Measurements from ENCODE around the gene NTF3.
A peak's percentile ranks its signal among the peaks of the same experiment; 100 is the strongest.

Gene NTF3

DNA sequence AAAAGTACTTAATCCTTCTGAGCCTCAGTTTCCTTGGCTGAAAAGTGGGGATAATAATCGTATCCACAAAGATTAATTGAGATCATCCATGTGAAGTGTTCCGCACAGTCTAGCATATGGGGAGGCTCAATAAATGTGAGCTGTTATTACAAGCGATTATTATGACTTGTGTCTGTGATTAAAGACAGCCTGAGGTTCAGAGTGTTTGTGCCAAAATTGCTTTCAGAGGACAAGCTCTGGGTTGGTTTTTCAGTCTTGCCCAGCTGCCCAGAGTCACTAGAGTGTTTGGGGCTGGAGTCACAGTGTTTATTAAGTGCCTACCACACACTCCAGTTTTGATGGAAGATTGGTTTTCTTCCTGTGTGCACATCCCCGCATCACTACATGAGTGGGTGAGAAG, 53.5 kb downstream of the NTF3 start:
- DNase-seq, result no peak

DNA sequence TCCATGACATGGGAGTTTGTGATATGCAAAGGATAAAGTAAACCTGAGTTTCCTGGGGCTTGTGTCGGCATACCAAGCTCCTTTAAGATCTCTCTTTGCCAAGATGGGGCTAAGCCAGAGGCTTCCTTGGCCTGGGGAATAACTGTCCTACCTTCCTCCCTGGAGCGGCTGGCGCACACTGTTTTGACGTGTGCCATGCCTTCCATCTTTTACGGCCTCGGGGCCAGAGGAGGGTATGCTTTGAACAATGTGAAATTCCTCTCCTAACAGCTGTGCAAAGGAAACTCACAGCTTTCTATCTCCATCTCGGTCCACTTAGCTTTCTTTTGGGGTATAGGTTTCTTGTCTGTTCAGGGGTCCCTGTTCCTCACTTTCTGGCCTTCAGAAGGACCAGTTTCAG, 55.2 kb downstream of the NTF3 start:
- DNase-seq, result no peak

DNA sequence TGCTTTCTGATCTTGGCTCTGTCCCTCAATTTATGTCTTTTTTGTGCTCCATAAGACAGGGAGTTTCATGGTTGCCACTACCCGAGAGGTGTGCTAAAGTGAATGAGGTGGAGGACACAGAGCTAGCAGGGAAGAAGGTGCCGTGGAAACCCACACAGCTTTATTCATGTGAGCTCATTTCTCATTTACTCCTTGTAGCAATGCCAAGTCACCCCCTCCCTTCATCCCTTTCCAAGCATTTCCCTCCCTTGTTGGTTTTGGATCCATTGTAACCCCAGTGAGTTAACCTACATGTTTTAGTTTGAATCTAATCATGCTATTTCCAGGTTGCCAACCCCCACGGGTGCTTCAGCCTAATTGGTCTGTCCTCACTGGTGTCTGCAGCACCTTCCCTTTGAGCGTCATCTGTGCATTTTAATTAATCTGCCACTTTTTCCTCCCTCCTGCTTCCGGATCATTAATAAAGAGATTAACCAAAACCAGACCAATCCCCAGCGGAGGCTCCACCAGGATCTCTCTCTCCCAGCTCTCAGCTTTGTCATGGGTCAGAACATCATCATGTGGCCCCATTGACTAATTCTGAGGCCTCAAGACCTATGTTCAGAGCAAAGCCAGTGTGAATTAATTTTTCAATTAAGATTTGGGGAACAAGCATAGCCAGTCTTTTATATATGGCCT, 56.2 kb downstream of the NTF3 start:
- no peak for DNase-seq

DNA sequence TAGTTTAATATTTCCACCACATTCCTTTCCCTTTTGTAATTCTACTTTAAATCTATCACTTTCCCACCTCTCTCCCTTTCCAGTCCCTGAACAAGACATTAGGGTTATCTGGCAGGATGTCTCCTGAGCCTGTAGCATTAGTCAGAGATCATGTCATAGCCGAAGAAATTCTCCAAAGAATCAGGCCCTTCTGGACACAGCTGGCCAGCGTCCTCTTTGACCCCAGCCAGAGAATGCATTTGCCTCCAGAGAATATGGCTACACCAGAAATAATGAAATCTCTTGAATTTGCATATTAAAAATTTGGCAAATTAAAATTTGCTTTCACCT, 56.7 kb downstream of the NTF3 start:
- no peak for DNase-seq

DNA sequence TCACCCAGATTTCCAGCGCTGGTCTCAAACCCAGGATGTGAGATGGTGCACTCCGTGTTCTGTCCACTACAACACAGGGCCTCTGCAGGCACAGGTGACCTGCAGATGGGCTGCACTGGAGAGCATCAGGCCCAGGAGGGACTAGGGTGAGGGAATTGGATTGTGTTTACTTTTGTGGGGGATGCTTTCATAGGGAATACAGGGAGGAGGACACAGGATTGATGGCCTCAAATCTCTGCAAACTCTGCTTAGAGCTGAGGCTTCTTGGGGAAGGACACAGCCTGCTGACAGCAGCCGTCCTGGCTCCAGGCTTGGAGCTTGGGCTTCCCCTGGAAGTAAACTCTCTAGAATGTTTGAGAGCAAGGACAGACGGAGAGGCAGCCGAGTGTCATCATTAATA, 57.1 kb downstream of the NTF3 start:
- DNase-seq, result no peak

DNA sequence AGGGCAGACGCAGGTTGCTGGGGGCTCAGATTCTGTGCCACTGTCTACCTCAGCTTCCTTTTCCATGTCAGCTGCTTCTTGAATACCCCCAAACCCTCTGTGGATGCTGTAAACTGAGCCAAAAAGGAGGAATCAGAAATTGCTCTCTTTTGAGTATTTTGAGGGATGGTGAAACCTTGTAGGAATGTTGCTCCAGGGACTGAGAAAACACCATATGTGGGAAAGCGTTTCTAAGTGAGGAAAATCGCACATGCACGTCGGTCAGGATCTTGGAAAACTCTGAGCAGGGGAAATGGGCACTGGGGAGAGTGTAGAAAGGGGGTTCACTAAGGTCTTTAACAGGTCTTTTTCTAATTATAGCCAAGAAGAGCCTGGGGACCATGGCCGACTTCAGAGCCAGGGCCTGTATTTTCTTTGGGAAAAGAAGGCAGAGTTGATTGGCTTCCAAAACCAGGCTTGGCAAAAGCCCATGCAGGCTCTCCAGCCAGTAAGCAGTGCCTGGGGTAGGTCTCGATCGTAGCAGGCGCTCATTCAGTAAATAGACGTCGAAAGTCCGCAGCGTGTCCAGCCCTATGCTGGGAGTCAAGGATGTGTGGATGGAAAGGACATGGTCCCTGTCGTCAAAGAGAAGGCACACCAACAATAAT, 58.0 kb downstream of the NTF3 start:
- DNase-seq, result peak in 4 of 58 donors; percentile 1 to 6 (median 5)

DNA sequence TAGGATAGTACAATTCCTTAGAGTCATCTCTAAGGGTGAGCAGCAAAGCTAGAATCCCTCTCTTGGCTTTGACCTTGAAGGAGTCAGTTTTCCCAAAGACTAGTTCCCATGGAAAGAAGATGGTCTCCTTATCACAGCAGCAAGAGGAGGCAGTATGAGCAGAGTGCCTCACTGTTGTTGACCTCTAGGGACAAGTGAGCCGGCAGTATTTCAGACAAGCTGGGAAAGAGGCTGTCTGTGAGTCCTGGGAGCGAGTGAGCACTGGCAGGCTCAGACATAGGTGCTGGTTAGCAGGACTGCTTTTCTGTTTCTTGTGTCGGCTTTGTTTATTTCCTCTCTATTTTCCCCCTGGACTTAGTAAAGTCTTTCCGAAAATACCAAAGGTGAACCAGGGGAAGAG, 60.7 kb downstream of the NTF3 start:
- no peak for DNase-seq

DNA sequence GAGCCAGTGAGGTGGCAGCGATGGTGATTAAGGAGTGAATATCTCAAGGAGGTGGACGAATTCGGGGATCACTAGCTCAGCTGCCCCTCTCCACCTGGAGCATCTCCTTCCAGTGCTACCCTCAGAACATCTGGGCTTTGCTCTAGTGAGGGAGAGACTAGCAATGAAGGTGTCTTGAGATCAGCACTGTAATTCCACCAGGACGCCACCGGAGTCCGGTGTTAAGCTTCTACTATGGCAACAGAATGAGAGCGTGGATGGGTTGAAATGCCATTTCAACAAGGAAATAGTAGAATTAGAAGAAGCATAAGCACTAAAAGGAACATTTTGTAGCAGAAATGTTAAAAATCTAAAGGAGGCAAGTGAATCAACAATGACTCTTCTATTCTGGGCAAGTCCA, 61.1 kb downstream of the NTF3 start:
- DNase-seq, result no peak

DNA sequence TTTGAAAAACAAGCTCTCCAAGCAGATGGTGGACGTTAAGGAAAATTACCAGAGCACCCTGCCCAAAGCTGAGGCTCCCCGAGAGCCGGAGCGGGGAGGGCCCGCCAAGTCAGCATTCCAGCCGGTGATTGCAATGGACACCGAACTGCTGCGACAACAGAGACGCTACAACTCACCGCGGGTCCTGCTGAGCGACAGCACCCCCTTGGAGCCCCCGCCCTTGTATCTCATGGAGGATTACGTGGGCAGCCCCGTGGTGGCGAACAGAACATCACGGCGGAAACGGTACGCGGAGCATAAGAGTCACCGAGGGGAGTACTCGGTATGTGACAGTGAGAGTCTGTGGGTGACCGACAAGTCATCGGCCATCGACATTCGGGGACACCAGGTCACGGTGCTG, 62.4 kb downstream of the NTF3 start:
- DNase-seq, result no peak

DNA sequence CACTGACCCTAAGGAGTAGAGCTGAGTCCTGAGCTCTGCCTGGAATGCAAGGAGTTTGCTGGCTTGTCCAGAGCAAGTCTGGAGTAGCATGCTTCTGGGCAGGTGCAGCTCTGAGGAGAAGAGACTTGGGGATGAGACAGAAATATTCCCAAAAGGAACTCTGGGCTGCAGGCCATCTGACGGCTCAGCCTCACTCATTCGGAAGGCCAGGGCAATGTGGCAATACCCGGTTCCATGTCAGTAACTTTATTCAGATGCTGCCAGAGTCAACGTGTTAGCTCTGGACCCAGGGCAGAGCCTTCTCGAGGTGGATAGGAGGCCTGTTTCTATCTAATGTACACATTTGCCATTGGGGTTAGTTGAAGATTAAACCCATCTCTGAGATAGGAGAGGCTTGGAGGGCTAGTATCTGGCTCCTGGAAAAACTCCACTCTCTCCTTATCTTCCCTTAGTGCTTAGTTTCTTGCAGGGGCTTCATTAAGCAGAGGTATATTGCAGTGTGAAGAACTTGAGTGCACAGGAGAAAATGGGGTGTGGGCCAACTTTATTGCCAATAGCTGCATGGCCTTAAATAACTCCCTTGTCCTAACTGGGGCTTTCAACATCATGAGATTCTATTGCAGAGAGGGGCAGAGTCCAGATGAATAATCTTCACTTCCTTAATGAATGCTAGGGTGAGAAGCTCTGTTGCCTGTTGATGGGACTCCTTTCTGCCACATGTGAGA, 65.6 kb downstream of the NTF3 start:
- no peak for DNase-seq

DNA sequence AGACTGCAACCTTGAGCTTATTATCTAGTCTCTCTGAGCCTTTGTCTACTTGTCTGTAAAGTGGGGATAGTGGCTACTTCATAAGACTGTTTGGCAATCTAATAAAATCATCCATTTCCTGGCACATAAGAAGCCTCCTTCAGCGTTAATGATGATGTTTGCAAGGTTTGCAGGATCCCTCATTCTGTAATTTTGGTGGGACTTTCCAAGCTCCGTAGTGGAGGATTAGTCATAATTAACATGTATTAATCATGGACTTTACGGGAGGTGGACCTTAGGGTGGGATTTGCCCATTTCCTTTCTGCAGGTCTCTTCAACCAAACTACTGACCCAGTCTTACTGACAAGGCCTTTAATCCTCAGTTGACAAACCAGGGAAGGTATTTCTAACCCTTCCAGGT, 66.2 kb downstream of the NTF3 start:
- no peak for DNase-seq

DNA sequence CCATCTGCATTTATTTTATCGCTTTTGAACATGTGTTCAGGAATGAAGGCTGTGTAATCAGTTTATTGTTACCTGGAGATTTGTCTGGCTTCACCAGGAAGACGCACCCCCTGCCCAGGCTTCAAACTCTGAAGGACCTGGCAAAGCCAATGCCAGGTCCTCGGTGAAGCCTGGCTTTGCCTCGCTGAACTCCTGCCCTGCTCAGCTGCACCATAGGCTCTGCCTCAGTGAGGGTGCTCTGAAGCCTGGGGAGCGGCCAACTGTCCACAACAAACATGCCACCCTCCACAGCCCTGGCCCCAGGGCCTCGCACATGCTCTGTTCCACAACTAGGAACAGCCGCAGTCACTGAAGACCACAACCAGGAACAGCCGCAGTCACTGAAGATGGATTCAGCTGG, 66.9 kb downstream of the NTF3 start:
- DNase-seq, result no peak

DNA sequence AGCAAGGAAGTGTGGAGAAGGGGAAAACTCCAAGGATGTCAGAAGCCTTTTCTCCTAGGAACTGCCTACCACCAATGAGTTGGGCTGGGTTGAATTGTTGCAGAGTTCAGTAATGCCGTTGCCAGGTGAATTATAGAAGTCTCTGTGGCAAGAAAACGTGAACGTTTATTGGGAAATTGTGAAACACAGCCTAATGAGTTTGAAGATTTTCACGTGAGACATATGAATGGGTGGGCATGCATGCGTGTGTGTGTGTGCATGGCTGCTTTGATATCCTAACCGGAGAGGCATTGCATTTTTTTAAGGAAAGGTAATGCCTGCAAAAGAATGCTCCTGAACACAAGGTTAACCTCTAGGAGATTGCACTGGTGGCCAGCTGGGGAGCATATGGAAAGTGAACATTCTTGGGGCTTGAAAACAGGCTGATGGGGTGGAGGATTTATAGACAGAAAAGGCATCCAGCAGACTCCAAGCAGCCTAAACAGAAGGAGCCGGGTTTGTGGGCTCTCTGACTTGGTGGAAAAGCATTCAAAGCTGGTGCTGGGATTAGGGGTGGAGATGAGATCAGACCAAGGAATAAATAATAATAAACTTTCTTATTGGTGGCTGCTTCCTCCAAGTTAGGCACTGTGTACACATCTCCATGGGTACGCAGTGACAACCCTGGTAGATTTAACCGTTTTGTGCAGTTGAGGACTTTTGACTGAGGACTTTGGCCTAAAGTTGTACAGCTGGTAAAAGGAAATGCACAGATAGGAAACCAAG, 67.8 kb downstream of the NTF3 start:
- DNase-seq, result no peak

DNA sequence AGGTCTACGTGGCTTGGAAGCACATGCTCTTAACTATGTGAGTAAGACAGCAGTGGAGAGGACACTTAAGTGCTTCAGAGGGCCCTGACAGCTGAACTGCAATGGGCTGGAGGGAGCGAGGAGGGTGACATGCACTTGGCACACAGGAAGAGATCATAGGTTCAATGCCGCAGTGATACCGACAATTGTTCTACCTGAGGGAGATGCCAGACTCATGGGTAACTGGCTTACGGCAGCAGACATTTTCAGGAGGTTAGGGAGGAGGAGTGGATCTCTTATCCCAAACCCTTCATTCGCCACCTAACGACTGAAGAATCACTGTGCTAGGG, 68.4 kb downstream of the NTF3 start:
- no peak for DNase-seq

DNA sequence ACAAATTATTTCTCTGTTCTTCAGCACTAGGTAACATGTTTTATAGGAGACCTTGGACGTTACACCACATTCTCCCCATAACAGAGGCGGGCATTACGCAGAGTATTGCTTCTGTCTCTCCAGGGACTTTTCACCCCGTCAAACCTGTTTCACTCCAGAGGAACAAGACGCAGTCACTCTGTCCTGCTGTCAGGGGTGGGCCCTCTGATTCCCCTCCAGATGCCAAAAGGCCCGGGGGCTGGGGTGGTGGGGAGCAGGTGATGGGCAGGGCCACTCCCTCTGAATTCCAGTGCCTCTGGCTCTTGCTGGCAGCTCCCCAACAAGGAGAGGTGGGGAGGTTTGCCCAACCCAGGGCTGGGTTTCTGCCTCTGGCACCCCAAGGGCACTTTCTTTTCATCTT, 71.9 kb downstream of the NTF3 start:
- no peak for DNase-seq

DNA sequence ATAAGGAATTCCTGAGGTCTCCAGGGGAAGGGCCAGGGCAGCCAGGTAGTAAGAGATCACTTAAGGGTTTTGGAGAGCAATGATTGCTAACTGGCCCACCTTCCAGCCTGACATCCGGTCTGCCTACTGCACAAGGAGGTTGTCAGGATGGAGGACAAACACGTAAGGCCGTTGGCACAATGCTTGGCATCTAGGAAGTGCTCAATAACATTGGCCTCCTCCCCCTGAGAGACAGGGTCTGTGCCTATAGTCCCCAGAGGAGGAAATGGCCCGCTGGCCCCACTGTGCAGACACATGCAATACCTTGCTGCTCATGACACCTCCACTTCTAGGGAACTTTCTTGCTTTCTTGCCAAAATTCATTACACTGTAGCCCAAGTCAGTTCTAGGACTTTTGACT, 73.2 kb downstream of the NTF3 start:
- DNase-seq, result no peak

DNA sequence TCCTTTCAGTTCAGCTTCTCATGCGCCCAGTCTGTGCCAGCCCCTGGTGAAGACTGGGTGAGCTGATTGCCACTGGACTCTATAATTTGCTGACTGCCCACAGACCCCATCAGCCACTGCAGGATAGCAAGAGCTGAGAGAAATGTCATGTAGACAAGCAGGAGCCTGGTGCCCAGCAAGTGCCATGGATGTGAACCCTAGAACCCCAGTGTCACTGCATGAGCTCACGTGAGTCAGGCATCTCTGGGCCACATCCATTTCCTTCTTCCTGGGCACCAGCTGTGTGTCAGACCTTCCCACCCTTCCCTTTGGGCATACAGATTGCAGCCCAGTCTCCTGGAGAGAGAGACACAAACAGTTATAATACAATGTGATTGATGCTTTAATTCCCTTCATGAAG, 73.8 kb downstream of the NTF3 start:
- DNase-seq, result no peak

DNA sequence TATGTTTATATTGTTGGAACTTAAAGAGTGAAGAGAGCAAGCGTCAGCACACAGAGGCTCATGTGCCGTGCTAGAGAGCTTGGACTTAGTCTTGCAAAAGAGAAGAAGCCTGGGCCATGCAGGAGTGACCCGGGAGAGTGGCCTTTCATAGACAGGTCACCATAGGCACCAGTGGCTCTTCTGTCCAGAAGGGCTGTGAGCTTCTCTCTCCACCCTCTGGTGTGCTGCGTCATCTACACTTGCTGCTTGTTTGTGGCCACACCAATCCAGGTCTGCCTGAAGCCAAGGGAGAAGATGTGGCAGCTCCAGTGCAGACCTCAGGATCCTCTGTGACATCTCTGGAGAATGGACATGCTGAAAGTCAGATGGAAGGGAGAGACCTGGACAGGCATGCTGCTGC, 74.4 kb downstream of the NTF3 start:
- DNase-seq, result no peak

DNA sequence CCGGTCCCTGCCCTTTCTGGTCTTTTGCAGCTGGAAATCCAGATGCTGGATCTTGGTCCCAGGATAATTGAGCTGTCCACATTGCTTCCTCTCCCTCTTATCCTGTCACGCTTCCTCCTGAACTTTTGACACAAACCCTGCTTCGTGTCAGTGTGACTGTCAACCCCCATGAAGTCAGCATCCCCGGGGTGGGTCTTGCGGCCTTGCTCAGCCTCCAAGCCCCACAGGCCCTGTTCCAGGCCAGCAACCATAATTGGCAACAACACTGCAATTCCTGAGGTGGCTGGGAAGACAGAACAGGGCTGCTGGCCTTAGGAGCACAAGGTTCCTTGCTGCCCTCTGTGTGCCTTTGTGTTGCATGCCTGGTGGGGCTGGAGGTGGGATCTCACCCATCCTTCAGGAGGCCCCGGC, 74.9 kb downstream of the NTF3 start:
- no peak for DNase-seq

DNA sequence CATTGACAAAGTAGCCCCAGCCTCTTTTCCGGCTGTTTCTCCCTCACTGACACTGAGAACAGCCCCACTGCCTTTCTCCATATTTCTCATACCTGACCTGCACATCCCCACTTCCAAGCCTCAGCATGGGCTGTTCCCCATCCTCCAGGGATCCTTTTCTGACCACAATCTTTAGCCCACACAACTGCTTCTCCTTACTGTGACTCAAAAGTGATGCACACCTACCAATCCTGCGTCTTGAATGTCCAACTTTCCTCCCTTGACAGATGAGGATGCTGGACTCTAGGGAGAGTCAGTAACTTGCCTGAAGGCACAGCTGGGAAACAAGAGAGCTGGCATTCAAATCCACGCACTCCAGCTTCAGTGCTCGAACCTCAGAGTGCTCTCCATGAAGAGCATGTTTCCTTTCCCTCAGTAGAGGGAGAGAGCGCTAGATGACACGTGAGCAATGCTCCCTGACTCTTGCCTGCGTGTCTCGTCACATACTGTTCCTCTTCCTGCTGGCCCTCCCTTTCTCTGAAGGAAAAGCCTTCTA, 75.6 kb downstream of the NTF3 start:
- no peak for DNase-seq

DNA sequence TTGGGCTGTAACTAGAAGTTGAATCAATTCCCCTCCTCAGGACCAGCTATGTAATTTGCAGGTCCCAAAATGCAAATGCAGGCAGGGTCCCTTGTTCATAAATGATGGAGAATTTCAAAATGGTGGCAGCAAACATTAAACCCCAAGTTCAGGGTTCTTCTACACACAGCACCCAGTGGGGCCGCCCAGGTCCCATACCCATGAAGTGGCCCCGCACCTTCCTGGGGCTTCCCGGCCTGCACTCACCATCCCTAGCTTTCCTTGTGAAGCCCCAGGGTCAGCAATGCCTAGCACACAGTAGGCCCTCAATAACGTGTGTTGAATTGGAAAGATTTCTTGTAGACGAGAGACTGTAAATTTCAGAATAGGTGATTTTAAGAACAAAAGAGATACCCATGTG, 76.0 kb downstream of the NTF3 start:
- no peak for DNase-seq

DNA sequence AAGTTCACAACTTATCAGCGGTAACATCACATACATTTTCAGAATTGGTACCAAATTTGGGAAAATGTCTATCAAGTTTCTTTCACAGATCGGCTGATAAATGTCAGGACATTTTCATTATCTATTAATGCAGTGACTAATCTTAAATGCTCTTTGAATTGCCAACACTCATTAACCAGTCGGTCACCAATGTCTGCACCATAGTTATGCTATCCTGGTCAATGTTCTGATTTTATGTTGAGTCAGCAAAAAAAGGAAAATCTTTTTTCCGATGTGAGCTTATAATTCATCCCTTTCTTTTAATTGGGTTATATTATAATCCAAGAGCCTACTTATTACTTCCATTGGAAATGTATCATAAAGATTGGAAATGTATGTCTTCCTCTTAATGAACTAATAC, 77.2 kb downstream of the NTF3 start:
- no peak for DNase-seq
